Natural killer cell treated with Interleukin-12 subunit alpha and Interleukin-12 subunit beta and Interleukin-15 and Interleukin-18, amount 100 ng/mL, for 72 hours (primary cell): Measurements from ENCODE around the gene ATP1A4. TPM values are rescaled to one million over a fixed set of nuclear protein-coding genes. Genes with fewer than 3 reads are reported as not detected.

ENCODE experiments used
- ATAC-seq, 2 donors: fragments of 150-1000 bp; cut with Tn5 transposase in 1 of 2; sonication (Bioruptor Pico), chemical (Tn5 transposase) in 1 of 2; 2 replicates each; pipeline ENCODE4 v1.10.0; 2021
- DNase-seq: peaks from one replicate; pipeline ENCODE4 v3.0.0; 2022; ENCODE audit warnings: low spot score
- H3K27ac Mint-ChIP-seq, 2 donors: 1 replicate in 1 of 2; 2 replicates in 1 of 2; pipeline ENCODE4 v1.8.0; 2022; ENCODE audit warnings: mixed read lengths in 2 of 2, mild to moderate bottlenecking in 1 of 2, moderate library complexity in 1 of 2
- H3K27me3 Mint-ChIP-seq, 2 donors: 1 replicate in 1 of 2; 2 replicates in 1 of 2; pipeline ENCODE4 v1.8.0; 2022; ENCODE audit warnings: mixed read lengths in 2 of 2
- H3K36me3 Mint-ChIP-seq: one replicate; pipeline ENCODE4 v1.8.0; 2022; ENCODE audit warnings: mixed read lengths
- H3K4me1 Mint-ChIP-seq, 2 donors: 1 replicate in 1 of 2; 2 replicates in 1 of 2; pipeline ENCODE4 v1.8.0; 2022; ENCODE audit warnings: low read depth in 2 of 2, mixed read lengths in 2 of 2, mild to moderate bottlenecking in 1 of 2
- H3K4me3 Mint-ChIP-seq: one replicate; pipeline ENCODE4 v1.8.0; 2022; ENCODE audit warnings: mixed read lengths
- H3K9me3 Mint-ChIP-seq: 2 replicates; pipeline ENCODE4 v1.8.0; 2022; ENCODE audit warnings: mixed read lengths
- total RNA-seq, 2 donors: library from RNA; stranded (reverse); gene quantifications; one replicate each; pipeline ENCODE4 v1.2.3, GENCODE V29; 2022

The ATP1A4 gene
- total RNA-seq, 2 donors from 2014 or later, result not detected

DNA sequence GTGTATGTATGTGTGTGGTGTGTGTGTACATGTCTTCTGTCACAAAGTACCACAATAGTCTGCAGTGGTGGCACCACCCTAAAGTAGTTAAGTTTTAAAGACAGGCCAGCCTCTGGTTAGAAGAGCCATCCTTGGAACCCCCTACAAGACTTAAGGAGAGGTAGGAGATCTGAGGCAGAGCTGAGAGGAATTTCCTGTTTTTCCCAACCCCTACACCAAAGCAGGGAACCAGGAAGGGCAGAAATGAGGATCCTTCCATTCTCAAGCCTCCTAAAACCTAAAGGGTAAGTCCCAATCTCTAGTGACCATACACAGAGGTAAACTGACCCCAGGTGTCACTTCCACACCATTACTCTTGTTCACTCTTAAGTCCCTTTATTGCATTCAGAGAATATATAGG, 64.9 kb downstream of the ATP1A4 start:
- Mint-ChIP-seq H3K9me3 (no peaks in the 10 kb centered on the region), H3K27me3 (no peaks in the 10 kb centered on the region), H3K27ac (peak overlapping the region in 1 of 2 donors; percentile 20), H3K4me3 (no peak overlapping the region), H3K4me1 (peaks cover 0 to 8% of the 10 kb centered on the region in 2 donors), H3K36me3 (peaks cover 18% of the 10 kb centered on the region)
- DNase-seq, result no peak
- ATAC-seq, result no peak

- ATAC-seq (no peak), DNase-seq (no peak)
- Mint-ChIP-seq H3K9me3 (no peaks in the 10 kb centered on the region), H3K4me3 (no peak overlapping the region), H3K27me3 (no peaks in the 10 kb centered on the region), H3K27ac (no peak overlapping the region), H3K36me3 (peaks cover 18% of the 10 kb centered on the region), H3K4me1 (peaks cover 0 to 2% of the 10 kb centered on the region in 2 donors)
Measured at GRCh38 chr1:160217481-160218051, 66.2 kb downstream of the ATP1A4 start.

DNA sequence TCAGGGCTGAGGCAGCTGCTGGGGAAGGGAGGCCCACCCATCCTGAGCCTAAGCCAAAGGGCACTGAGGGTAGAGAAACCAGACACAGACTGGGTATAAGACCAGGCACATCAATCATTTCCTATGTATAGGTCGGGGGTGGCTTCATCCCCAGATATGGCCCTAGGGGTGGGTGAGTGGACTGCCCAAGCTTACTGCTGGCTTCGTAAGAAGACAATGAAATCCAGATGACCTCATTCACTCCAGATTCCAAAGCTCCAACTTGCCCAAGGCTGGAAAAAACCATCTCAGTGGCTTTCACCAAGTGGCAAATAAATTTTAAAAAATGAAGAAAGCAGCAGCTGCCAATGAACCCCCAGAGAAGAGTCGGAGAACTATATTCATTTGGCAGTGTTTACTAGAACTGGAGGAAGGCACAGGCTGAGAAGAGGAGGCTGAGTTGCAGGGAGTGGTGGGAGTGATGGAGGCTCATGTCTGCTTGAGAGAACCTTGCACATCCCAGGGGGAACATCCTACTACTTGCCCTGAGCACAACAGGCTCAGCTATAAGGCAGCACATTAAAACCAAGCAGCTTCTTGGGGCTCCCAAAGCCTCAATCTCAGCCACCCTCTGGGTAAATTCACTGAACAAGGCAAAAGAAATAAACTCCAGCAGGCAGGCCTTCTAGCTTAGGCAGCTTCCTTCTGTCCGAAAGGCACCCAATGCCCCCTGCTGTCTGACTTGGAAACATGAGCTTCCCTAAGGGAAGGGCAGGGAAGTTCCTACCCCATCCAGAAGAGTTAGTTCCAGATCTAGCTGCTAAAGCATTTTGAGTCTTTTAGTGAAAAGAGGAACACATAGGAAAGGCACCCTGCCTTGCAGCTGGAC, 67.9 kb downstream of the ATP1A4 start:
- ATAC-seq, result no peak
- H3K27me3 Mint-ChIP-seq, result no peaks in the 10 kb centered on the region
- peaks cover 10% of the 10 kb centered on the region for H3K36me3 Mint-ChIP-seq
- H3K27ac Mint-ChIP-seq, result no peak overlapping the region
- peaks cover 0 to 2% of the 10 kb centered on the region in 2 donors for H3K4me1 Mint-ChIP-seq
- DNase-seq, result no peak
- H3K4me3 Mint-ChIP-seq, result no peak overlapping the region
- H3K9me3 Mint-ChIP-seq, result no peaks in the 10 kb centered on the region

DNA sequence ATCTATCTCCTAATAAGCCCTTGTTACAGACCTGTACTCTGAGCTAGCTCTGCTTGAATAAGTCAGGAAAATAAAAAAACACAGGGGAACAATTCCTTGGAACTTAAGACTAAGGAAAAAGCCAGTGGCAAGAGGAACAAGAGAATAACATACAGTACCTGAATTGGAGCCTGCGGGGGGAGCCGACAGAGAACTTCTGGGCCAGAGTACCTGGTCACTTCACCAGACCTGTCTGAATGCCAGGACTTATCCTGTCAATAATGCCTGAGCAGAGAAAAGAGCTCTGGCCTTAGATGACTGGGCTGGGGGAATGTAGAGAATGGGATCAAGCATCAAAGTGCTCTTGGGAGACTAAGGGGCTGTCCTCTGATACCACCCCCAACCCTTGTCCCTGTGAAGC, 68.9 kb downstream of the ATP1A4 start:
- Mint-ChIP-seq H3K4me3 (no peak overlapping the region), H3K27me3 (no peaks in the 10 kb centered on the region), H3K4me1 (peaks cover 0 to 2% of the 10 kb centered on the region in 2 donors), H3K36me3 (peaks cover 6% of the 10 kb centered on the region), H3K27ac (no peak overlapping the region), H3K9me3 (no peaks in the 10 kb centered on the region)
- DNase-seq (no peak), ATAC-seq (no peak)

GRCh38 chr1:160221089-160221488, 69.7 kb downstream of the ATP1A4 start:
- Mint-ChIP-seq H3K4me1 (peaks cover 0 to 2% of the 10 kb centered on the region in 2 donors), H3K36me3 (no peaks in the 10 kb centered on the region), H3K27ac (no peak overlapping the region), H3K27me3 (no peaks in the 10 kb centered on the region), H3K4me3 (no peak overlapping the region), H3K9me3 (no peaks in the 10 kb centered on the region)
- no peak for ATAC-seq
- no peak for DNase-seq

- Mint-ChIP-seq H3K9me3 (no peaks in the 10 kb centered on the region), H3K4me1 (no peaks in the 10 kb centered on the region), H3K36me3 (no peaks in the 10 kb centered on the region), H3K27me3 (no peaks in the 10 kb centered on the region), H3K4me3 (no peak overlapping the region), H3K27ac (no peak overlapping the region)
- ATAC-seq (no peak), DNase-seq (no peak)
Measured at GRCh38 chr1:160222546-160222945, 71.1 kb downstream of the ATP1A4 start.

- no peaks in the 10 kb centered on the region for H3K4me1 Mint-ChIP-seq
- no peak overlapping the region for H3K4me3 Mint-ChIP-seq
- no peaks in the 10 kb centered on the region for H3K9me3 Mint-ChIP-seq
- ATAC-seq (no peak), DNase-seq (no peak)
- no peaks in the 10 kb centered on the region for H3K27me3 Mint-ChIP-seq
- H3K27ac Mint-ChIP-seq, result no peak overlapping the region
- no peaks in the 10 kb centered on the region for H3K36me3 Mint-ChIP-seq
Measured at GRCh38 chr1:160224606-160225005, 73.2 kb downstream of the ATP1A4 start.

- no peak for ATAC-seq
- no peaks in the 10 kb centered on the region for H3K9me3 Mint-ChIP-seq
- H3K36me3 Mint-ChIP-seq, result peaks cover 5% of the 10 kb centered on the region
- no peak overlapping the region for H3K4me3 Mint-ChIP-seq
- H3K4me1 Mint-ChIP-seq, result no peaks in the 10 kb centered on the region
- H3K27me3 Mint-ChIP-seq, result no peaks in the 10 kb centered on the region
- no peak for DNase-seq
- H3K27ac Mint-ChIP-seq, result no peak overlapping the region
Measured at GRCh38 chr1:160225345-160225744, 73.9 kb downstream of the ATP1A4 start.

GRCh38 chr1:160226623-160227022, 75.2 kb downstream of the ATP1A4 start:
- Mint-ChIP-seq H3K9me3 (no peaks in the 10 kb centered on the region), H3K4me1 (no peaks in the 10 kb centered on the region), H3K27me3 (no peaks in the 10 kb centered on the region), H3K27ac (no peak overlapping the region), H3K4me3 (no peak overlapping the region), H3K36me3 (peaks cover 6% of the 10 kb centered on the region)
- ATAC-seq (no peak), DNase-seq (no peak)

GRCh38 chr1:160227034-160227433, 75.6 kb downstream of the ATP1A4 start:
- DNase-seq, result no peak
- no peak for ATAC-seq
- H3K4me3 Mint-ChIP-seq, result no peak overlapping the region
- no peaks in the 10 kb centered on the region for H3K9me3 Mint-ChIP-seq
- no peaks in the 10 kb centered on the region for H3K4me1 Mint-ChIP-seq
- H3K36me3 Mint-ChIP-seq, result peaks cover 6% of the 10 kb centered on the region
- H3K27ac Mint-ChIP-seq, result no peak overlapping the region
- H3K27me3 Mint-ChIP-seq, result no peaks in the 10 kb centered on the region

GRCh38 chr1:160227561-160227960, 76.2 kb downstream of the ATP1A4 start:
- no peaks in the 10 kb centered on the region for H3K27me3 Mint-ChIP-seq
- H3K4me1 Mint-ChIP-seq, result no peaks in the 10 kb centered on the region
- no peak overlapping the region for H3K4me3 Mint-ChIP-seq
- no peak for DNase-seq
- no peaks in the 10 kb centered on the region for H3K9me3 Mint-ChIP-seq
- no peak for ATAC-seq
- peaks cover 6% of the 10 kb centered on the region for H3K36me3 Mint-ChIP-seq
- no peak overlapping the region for H3K27ac Mint-ChIP-seq

DNA sequence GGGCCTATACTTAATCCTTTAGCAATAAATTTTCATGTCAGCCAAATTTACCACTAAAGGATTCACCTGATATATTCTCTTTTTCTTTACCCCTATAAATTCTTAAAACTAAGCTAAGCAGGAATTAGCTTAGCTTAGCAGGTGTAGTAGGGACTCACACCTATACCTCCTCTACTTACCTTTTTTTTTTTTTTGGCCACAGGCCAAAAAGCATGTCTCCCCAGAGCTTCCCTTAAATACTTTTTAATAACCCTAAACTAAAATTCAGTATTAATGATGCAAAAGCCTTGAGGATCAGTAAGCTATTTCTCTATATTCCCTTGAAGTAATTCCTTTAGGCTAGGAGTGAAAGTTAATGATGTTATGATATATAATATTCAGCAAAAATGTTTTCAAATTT, 77.0 kb downstream of the ATP1A4 start:
- no peak overlapping the region for H3K27ac Mint-ChIP-seq
- no peaks in the 10 kb centered on the region for H3K4me1 Mint-ChIP-seq
- ATAC-seq (no peak), DNase-seq (no peak)
- no peaks in the 10 kb centered on the region for H3K9me3 Mint-ChIP-seq
- peaks cover 6% of the 10 kb centered on the region for H3K36me3 Mint-ChIP-seq
- H3K4me3 Mint-ChIP-seq, result no peak overlapping the region
- H3K27me3 Mint-ChIP-seq, result no peaks in the 10 kb centered on the region

DNA sequence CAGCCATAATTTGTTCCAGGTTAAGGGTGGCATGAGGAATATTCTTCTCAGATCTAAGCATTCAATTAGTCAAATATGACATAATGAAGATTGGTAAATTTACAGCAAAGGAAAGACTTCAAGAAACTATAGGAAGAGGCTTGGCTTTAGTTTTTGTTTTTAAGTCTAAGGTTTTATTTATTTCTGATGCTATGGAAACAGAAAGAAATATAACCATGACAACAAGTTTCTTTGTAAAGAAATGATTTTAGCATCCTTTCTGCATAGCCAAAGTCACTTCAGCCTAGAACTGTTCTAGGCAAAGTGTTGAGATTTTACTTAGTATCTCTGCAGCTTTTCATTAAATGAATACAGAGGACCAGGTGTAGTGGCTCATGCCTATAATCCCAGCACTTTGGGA, 81.5 kb downstream of the ATP1A4 start:
- DNase-seq (no peak), ATAC-seq (no peak)
- Mint-ChIP-seq H3K27me3 (no peaks in the 10 kb centered on the region), H3K36me3 (peaks cover 6% of the 10 kb centered on the region), H3K27ac (no peak overlapping the region), H3K9me3 (no peaks in the 10 kb centered on the region), H3K4me3 (no peak overlapping the region), H3K4me1 (peaks cover 0 to 4% of the 10 kb centered on the region in 2 donors)
